ENCODE data around the gene ITGB3BP.

ITGB3BP gene

GRCh38 chr1:63555480-63555879 lies 32.5 kb upstream of the ITGB3BP start:
- TF ChIP-seq, protein P1, sequence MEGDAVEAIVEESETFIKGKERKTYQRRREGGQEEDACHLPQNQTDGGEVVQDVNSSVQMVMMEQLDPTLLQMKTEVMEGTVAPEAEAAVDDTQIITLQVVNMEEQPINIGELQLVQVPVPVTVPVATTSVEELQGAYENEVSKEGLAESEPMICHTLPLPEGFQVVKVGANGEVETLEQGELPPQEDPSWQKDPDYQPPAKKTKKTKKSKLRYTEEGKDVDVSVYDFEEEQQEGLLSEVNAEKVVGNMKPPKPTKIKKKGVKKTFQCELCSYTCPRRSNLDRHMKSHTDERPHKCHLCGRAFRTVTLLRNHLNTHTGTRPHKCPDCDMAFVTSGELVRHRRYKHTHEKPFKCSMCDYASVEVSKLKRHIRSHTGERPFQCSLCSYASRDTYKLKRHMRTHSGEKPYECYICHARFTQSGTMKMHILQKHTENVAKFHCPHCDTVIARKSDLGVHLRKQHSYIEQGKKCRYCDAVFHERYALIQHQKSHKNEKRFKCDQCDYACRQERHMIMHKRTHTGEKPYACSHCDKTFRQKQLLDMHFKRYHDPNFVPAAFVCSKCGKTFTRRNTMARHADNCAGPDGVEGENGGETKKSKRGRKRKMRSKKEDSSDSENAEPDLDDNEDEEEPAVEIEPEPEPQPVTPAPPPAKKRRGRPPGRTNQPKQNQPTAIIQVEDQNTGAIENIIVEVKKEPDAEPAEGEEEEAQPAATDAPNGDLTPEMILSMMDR (IDR thresholded peaks at IDR 0.05; ENCODE audit: low read length, missing control alignments): no peak
- H3K4me3 ChIP-seq (replicated peaks; ENCODE audit: low read depth, low read length): no peak overlapping the region
- no peak for DNase-seq (ENCODE audit: low read depth)

DNA sequence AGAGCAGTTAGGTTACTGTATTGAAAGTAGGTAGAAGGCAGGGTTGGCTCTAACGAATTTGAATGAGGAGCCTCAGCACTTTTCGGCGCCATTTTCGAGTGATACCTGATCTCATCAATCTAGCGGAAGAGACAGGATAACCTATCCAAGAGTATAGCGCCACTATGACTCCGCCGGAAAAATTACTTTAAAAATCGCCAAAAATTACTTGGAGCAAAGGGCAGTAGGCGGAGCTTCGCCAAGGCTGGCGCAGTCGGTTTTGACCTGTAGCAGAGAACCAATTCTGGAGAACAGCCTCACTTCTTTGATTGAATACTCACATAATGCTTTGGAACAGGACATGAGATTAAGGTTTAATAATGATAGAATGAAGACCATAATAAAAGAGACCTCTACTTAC lies 25.9 kb upstream of the ITGB3BP start:
- no peak for DNase-seq (ENCODE audit: low read depth)
- TF ChIP-seq, protein P1 (IDR thresholded peaks at IDR 0.05; ENCODE audit: low read length, missing control alignments): no peak

GRCh38 chr1:63548303-63548702 lies 25.3 kb upstream of the ITGB3BP start:
- DNase-seq (ENCODE audit: low read depth): no peak
- no peak overlapping the region for H3K4me3 ChIP-seq (replicated peaks; ENCODE audit: low read depth, low read length)
- TF ChIP-seq, protein P1 (IDR thresholded peaks at IDR 0.05; ENCODE audit: low read length, missing control alignments): no peak

More for the DNA sequence above, 25.9 kb upstream of the ITGB3BP start:
- no peak overlapping the region for H3K4me3 ChIP-seq (replicated peaks; ENCODE audit: low read depth, low read length)

DNA sequence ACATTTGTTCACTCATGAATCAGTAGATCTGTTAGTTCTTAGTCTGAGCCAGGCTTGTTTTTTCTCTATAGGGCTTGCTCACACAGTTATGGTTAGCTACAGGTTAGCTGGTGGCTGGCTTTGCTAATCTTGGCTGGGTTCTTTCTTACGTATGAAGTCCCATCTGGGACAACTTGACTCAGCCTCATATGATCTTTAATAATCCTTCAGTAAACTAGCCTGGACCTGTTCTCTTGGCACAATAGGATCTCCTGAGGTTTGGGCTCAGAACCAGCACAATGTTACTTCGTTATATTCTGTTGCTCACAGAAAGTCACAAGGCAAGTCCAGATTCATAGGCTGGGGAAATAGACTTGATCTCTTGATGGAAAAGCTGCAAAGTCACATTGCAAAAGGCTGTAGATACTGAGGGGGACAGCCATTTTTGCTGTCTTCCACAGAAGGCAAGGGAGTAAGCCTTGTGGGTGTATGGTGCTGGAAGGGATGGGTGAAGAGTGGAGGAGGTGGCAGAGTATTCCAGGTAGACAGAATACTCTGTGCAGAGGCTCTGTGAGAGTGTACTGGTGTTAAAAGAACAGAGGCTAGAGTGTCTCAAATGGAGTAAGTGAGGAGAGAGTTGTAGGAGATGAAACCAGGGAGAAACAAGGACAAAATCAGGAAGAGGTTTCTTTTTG lies 24.7 kb upstream of the ITGB3BP start:
- peak; percentile 21 for DNase-seq (ENCODE audit: low read depth)
- no peak overlapping the region for H3K4me3 ChIP-seq (replicated peaks; ENCODE audit: low read depth, low read length)
- TF ChIP-seq, protein P1 (IDR thresholded peaks at IDR 0.05; ENCODE audit: low read length, missing control alignments): no peak

DNA sequence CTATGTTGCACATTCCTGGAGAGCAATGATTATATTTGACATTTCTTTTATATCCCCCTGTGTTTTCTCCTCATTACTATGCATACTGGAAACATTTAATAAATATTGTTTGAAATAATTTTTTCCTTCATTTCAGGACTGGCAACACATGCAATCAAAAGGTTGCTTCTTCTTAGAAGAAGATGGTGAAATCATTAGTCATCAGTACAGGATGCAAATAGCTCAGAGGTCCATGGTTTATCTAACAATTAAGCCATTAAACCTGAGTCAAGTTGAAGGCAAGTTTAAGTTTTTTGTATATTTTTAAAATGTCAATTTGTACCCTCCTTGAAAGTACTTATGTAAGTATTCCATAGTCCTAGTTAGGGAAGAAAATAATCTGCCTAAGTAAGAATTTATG lies 22.8 kb upstream of the ITGB3BP start:
- TF ChIP-seq, protein P1 (IDR thresholded peaks at IDR 0.05; ENCODE audit: low read length, missing control alignments): no peak
- DNase-seq (ENCODE audit: low read depth): peak; percentile 39
- H3K4me3 ChIP-seq (replicated peaks; ENCODE audit: low read depth, low read length): no peak overlapping the region

DNA sequence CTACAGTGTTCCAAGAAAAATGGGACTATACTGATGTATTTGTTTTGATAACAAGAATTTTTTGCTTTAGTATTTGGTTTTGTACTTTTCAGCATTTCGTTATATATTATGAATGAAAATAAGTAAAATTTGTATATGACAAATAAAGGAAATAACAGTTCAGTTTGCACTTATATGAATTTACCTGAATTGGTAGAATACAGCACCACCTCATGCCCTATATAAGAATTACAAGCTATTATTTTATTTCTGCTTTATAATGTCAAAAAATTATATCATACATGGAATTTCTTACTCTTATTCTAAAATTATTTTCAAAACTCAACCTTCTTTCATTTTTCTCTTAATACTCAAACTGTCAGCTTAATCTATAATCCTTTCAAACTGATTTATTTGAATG lies 14.9 kb upstream of the ITGB3BP start:
- DNase-seq (ENCODE audit: low read depth): peak; percentile 45
- no peak overlapping the region for H3K4me3 ChIP-seq (replicated peaks; ENCODE audit: low read depth, low read length)
- TF ChIP-seq, protein P1 (IDR thresholded peaks at IDR 0.05; ENCODE audit: low read length, missing control alignments): peak; percentile 40

DNA sequence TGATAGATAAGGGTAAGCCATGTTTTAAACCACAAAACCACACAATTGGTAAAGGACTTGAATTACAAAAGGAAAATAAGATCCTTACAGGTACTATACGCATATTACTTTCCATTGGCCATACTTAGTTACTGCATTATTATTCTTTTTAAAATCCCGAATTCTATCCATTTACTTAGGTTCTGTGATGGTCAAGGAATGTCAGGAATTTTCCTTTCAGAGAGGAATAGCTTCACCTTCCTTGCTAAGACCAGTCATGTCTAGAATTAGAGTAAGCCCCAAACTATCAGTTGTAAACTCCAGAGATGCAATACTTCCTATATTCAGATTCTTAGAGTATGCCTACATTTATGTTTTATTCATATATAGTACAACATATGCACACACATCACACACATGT lies 14.0 kb upstream of the ITGB3BP start:
- no peak overlapping the region for H3K4me3 ChIP-seq (replicated peaks; ENCODE audit: low read depth, low read length)
- no peak for DNase-seq (ENCODE audit: low read depth)
- TF ChIP-seq, protein P1 (IDR thresholded peaks at IDR 0.05; ENCODE audit: low read length, missing control alignments): no peak
